NCI-H1105 (cell line): ENCODE results near the gene ZSCAN22.

Experiments
- DNase-seq: peaks from one replicate; lab custom pipeline; 2025; lab: John Stamatoyannopoulos, UW

ZSCAN22 gene

DNA sequence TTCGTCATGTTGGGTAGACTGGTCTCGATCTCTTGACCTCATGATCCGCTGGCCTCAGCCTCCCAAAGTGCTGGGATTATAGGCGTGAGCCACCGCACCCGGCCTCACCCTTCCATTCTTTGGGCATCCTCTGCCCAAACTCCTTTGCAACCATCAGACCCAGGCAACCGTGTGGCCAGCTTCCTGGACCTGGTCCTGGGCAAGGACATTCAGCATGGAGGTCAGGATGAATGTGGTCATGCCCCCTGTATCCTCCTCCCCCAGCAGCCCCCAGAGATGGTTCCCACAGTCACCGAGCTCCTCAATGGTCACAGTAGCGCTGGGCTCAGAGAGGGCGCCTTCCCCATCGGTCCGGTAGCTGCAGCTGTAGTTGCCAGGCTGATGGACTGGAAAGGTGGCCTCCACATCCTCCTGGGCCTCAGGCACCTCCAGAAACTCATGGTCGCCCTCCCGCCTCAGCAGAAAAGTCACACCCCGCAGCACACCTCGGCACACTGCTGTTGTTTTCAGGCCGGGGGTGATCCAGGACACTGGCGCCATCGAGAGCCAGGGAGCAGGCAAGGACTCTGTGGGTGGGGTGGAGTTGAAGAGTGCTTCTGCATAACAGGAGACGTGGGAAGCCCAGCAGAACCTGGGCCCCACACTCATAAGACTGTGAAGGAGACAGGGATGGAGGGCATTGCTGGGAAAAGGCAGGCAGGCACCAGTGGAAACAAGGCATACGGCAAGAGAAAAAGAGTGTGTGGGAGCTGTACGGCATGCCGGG lies 25.4 kb downstream of the ZSCAN22 start:
- DNase-seq = no peak

DNA sequence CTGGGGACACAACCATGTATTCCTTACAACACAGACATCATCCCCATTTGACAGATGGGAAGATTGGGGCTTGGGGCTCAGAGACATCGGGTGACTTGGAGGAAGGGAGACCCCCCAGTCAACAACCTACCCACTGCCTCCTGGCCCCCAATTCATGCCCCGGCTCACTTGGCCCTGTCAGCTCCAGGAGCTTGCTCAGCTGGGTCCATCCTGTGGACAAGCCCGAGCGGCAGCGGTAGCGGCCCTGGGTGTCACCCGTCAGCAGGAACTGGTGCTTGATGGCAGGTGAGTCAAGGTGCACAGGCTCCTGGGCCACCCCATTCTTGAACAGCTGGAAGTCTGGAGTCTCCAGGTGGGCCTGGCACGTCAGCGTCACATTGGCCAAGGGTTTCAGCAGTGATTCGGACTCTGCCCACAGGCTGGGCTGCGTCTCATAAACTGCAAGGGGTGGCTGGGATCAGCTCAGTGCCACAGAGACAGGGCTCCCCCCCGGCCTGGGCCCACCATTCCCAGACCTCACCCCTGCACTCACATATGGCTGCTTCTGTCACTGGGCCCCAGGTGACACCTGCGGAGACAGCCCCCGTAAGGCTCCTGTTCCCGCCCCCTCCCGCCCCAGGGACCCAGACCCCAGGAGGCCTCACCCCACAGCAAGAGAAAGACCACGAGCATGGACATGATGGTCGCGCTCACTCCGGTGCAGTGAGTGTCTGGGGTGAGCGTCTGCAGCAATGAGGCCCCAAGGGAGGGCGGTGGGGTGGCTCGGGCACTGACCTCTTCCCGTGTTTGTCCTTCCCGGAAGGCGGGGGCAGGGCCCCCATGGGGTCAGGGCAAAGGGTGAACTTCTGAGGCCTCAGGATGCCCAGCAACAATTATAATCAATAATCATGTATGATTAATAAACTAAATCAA lies 26.2 kb downstream of the ZSCAN22 start, which contains the start of gene A1BG:
A1BG (minus strand) TSS at position 733 of the 912 bp plus-strand sequence; CDS start at position 678, 55 bp downstream.
- DNase-seq = no peak

DNA sequence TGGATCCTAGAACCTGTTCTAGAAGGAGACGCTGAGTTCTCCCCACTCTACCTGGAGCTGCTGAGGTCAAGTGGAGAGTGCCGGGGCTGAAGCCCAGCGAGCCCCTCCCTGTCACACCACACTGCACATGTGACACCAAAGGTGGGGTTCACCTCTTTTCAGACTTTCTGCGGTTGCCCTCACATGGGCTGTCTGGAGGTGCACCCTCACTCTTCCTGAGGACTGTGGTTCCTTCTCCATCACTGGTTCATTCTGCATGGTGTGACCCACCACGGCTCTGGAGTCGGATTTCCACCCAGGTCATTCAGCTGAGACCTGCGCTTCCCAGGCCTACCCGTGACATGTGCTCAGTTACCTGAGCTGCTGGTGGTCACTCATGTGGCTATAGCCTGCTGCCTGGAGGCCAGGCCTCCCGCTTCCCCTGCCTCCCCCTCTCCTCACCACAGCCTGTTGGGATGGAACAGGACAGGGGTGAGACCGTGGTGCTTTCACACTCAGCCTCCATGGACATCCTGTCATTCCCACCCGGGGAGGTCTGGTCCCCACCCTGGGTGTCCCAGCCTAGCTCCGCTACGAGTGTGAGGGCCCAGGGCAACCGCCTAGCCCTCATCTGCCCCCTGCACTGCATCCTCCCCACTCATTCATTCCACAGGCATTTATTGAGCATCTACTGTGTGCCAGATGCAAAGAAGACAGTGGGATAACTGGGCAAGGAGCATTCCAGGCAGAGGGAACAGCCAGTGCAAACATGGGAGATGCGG lies 27.1 kb downstream of the ZSCAN22 start:
- DNase-seq = no peak

DNA sequence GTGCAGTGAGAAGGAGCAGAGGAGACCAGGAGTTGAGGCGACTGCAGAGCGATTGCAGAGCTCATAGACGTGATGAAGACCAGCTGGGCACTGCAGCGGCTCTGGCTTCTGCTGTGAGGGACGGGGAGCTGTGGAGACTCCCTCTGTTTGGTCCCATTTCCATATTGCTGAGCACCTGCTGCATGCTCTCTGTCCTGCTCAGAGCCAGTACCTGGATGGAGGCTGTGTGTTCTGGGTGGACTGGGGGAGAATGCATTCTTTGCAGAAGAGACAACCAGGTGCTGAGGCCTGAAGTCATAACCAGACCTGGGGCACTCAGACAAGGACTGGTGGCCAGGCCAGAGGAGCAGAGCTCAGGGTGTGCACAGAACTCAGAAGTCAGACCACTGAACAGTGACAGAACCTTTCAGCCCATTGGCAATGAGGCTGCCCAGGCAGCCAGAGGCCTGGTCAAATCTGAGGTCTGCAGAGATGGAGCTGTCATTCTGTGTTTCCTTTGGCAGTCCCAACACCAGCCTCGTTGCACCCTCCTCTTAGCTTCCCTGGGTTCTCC lies 27.8 kb downstream of the ZSCAN22 start:
- DNase-seq = no peak

DNA sequence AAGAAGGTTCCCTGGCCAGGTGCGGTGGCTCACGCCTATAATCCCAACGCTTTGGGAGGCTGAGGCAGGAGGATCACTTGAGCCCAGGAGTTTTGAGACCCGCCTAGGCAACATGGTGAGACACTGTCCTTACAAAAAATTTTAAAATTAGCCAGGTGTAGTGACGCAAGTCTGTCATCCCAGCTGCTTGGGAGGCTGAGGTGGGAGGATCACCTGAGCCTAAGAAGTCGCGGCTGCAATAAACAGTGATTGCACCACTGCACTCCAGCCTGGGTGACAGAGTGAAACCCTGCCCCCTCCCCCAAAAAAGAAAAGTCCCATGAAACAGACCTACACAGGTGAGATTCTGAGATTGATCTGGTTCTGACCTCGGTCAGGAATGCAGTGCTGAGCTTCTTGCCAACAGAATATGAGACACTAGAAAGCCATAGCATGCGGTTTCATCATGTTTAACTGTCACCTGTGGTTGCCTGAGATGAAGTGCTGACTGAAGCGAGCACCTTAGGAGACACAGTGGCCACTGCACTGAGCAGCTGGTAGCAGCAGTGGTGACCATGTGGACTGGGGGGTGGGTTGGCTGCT lies 28.5 kb downstream of the ZSCAN22 start:
- DNase-seq = no peak

DNA sequence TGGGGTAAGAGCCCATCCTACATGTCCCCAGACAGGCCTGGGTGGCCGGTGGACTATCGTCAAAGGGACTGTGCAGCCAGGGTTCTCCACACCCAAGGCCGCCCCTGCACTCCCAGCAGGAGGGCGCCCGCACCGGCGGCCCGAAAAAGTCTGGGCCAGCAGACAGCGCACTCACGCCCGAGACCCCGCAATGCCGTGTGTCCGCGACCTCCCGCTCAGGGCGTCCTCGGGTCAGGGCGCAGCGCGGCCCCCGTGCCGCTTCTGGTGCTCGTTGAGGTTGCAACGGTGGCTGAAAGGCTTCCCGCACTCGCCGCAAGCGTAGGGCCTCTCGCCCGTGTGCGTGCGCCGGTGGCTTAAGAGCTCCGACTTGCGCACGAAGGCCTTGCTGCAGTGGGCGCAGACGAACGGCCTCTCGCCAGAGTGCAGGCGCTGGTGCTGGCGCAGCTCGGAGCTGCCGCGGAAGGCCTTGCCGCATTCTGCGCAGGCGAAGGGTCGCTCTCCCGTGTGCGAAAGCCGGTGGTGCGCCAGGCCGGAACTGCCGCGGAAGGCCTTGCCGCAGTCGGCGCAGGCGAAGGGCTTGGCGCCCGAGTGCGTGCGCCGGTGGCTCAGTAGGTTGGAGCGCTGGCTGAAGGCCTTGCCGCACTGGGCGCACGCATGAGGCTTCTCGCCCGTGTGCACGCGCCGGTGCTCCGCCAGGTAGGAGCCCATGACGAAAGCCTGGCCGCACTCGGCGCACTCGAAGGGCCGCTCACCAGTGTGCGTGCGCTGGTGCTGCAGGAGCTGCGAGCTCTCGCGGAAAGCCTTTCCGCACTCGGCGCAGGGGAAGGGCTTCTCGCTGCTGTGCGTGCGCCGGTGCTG lies 29.3 kb downstream of the ZSCAN22 start:
- DNase-seq = no peak

DNA sequence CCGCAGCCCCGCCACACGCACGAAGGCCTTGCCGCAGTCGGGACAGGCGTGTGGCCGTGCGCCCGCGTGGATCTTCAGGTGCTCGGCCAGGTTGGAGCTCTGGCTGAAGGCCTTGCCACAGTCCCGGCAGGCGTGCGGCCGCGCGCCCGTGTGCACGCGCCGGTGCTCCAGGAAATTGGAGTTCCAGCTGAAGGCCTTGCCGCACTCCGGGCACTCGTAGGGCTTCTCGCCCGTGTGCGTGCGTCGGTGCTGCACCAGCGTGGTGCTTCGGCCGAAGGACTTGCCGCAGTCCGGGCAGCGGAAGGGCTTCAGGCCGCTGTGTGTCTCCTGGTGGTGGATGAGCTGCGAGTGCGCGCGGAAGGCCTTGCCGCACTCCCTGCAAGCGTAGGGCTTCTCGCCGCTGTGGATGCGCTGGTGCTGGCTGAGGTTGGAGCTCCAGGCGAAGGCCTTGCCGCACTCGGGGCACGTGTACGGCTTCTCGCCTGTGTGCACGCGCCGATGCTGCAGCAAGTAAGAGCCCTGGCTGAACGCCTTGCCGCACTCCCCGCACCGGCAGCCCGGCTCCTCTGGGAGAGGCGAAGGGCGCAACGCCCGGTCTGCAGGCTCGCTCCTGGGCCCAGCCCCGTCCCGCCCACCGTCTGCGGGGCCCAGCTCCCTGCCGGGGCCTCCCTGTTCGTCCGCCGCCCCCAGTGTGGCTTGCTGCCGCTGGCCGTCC lies 30.1 kb downstream of the ZSCAN22 start:
- DNase-seq = no peak

DNA sequence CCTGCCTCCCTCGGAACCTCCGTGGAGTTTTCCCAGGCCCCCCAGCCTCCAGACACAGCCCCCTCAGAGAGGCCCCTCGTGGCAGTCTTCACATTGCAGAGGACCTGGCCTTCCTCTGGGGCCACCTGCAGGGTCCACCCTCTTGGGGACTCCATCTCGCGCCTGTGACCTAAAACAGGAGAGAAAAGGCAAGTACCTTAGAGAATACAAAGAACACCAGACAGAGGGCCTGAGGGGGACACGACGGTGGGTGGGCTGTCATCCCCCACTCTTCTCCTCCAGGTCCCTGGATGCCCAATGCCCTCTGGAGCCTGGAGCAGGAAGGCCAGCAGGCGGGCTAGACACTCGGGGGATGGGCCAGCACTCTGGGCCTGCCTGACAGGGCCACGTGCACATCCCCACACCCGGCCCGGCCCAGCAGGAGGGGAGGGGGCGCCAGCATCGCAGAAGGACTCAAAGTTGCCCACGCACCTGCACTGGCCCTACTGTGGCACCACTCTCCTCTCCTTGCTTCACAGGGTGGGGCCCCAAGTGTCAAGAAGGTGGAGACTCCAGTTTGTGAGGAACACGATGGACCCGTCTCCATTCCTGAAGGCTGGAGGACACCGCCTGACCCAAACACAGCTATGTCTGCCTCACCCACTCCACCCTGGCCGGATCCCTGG lies 30.8 kb downstream of the ZSCAN22 start:
- no peak for DNase-seq

DNA sequence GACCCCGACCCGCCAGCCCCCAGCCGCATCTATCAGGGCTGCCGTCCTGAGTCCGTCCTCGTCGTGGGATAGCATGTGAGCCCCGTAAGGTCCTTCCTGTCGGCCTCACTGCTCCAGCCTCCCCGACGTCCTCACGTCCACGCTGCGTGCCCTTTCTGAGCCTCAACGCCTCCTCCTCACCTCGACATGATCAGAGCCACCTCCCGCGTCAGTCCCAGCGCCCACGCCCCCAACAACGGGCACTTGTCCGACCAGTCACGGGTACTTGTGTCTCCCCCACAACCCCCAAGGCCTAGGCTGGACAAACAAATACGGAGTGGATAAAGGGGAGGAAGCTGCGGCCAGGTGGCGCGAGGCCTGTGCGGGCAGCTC lies 35.1 kb downstream of the ZSCAN22 start:
- DNase-seq = no peak

DNA sequence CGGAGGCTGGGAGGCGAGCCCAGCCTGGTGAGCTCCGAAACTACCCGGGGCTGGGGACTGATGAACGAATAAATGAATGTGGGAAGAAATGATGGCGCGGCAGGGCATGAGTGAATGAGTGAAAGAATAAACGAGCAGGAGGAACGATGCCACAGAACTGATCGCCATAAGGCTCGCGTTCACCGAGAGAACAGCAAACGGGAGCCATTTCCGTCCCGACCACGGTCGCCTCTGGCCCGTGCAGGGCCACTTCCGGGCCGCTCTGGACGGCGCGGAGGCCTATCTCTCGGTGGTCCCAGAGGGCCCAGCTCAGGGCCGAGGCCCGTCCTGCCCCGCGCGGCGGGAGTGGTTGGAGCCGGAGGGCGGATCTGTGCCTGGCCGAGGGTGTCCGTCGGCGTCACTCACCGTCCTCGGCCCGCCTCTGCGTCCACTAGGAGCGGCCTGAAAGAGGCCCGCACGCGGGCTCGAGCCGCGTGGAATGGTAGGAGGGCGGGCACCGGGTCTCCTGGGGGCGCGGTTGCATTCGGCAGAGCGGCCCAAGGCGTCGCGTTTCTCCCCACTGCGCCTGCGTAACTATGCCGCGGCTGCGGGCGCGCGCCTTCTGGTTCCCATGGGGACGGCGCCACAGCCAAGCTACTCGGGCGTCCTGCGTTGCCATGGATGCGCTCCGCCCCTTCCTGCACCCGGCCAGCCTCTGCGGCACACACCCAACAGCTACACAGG lies 35.6 kb downstream of the ZSCAN22 start, which contains the start of gene ZNF497:
ZNF497 (minus strand) TSS at position 480 of the 723 bp plus-strand sequence. CDS start 5,116 bp downstream, outside the sequence.
- peak; percentile 91 for DNase-seq

DNA sequence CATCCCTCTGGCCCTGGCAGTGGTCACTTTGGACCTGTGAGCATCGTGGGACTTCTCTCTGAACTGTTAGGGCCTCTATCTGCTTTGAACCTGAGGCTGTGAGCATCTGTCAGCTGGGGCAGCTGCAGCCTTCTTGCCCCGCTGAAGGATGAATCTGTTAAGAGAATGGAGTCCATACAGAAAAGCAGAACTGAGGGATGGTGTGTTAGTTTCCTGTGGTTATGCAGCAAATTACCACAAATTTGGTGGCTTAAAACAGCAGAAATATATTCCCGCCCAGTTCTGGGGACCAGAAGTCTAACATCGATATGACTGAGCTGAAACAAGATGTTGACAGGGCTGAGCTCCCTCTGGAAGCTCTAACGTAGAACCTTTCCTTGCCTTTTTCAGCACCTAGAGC lies 37.4 kb downstream of the ZSCAN22 start:
- no peak for DNase-seq

DNA sequence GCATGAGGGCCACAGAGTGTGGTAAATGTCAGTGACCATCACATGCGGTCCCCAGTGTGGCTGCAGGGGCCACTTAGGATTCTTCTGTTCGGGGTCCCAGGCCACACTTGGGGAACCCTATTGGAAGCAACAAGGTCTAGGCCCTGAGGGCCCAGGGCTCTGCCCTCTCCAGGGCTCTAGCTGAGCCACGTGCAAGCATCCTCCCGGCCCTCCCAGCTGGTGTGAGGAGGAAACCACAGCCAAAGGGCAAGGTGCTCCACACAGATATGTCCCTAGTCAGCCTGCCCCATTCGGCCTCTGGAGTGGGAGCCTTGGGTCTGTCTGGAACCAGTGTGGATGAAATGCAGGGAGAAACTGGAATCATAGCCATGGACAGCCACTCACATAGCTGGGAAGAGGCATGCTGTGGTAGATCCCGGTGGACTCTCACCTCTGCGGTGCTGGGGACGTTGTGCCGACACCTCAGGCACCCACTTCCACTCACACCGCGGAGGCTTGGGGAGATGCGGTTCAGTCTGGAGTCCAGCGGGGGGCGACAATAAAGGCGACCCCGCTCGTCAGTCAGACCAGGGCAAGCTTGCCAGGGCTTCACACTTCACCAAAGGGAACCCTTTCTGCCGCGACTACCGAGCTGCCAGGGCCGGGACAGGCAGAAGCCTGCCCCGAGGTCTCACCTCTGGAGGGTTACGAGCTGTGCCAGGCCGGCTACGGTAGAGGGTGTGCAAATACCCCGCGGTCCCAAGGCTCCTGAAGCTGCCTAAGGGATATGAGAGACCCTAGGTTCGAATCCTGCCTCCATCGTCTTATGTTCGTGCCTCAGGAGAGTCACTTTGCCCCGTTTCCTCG lies 40.0 kb downstream of the ZSCAN22 start:
- DNase-seq = no peak

DNA sequence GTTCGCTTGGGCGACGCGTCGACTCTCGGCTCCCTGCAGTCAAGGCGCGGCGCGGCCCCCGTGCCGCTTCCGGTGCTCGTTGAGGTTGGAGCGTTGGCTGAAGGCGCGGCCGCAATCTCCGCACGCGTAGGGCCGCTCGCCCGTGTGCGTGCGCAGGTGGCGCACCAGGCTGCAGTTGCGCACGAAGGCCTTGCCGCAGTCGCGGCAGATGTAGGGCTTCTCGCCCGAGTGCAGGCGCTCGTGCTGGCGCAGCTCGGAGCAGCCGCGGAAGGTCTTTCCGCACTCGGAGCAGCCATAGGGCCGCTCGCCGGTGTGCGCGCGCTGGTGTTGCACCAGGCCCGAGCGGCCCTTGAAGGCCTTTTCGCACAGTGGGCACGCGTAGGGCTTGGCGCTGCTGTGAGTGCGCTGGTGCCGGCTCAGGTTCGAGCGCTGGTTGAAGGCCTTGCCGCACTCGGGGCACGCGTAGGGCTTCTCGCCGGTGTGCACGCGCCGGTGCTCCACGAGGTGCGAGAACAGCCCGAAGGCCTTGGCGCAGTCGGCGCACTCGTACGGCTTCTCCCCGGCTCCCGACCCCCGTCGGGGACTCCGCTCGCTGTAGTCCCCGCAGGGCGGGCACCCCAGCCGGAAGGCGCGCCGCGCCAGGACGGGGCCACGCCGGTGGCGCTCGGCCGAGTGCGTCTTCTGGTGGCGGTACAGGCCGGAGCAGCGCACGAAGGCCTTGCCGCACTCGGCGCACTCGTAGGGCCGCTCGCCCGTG lies 41.1 kb downstream of the ZSCAN22 start:
- no peak for DNase-seq

DNA sequence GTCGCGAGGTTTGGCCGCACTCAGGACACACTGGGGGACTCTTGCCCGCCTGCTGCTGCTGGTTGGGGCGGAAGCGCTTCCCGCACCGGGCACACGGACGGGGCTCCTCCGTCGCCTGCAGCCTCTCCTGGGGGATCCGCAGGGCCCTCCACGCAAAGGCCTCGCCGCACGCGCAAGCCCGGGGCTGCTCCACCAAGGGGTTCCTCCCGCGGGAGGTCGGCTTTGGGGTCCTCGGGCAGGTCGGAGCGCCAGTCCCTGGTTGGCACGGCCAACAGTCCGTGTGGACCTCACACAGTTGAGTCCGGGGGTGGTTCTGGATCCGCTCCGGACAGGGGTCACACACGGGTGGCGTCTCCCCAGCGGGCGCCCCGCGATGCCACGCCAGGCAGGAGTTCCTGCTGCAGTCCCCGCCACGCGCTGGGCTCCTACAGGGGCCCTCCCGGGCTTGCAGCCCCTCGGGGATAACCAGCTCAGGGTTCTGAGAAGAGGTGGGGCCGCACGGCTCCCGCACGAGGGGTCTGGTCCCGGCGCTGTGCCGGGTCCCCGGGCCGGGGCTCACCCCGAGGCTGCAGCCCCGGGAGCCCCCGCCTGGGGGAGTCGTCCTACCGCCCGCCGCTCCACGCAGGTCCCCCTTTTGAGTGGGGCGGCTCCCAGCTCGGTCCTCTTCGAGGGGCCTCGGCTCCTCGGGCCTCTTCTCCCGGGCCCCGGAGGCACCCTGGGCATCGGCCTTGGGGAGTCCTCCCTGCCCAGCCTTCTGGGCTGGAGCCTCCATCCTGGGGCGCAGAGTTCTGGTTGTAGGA lies 42.0 kb downstream of the ZSCAN22 start:
- no peak for DNase-seq

DNA sequence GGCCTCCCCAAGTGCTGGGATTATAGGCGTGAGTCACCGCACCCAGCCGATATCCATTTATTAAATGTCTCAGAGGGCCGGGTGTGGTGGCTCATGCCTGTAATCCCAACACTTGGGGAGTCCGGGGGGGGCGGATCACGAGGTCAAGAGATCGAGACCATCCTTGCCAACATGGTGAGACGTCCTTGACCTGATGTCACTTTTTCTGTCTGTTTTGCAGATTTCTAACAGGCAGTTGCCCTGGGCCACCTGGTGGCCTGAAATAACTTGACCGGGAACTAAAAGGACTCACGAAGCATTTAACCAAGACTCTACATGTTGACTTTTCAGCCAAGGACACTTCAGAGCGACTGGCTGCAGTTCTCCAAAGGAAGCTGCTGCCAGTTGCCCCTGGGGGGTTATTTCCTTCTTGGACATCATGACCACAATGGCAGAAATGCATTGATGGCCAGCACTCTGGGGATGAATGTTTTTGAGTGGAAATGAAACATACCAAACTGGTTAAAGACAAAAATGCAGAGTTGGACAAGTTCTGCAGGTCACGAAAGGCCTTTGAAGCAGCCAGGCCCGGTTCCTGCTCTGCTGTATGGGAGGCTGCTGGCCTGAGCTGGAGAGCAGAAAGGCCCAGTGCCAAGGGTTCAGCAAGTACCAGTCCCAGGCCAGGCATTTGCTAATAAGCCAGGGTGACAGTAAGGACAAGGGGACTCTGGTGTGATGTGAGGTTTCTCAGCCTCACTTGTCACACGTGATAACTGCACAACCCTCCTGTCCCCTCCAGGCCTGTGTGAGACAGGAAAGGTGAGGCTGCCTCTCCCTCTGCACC lies 45.7 kb downstream of the ZSCAN22 start:
- DNase-seq = no peak
